Heart left ventricle (tissue), 13 donors: Measurements from ENCODE around the gene OSTM1.

ENCODE experiments used
- CTCF ChIP-seq, 12 donors: fragments of 200-600 bp; sonication (generic) in 4 of 12; IDR thresholded peaks; one replicate each; pipeline versions ENCODE4 v1.5.0 to v1.8.0; 2018 to 2022; ENCODE audit warnings: antibody characterized with exemption in 12 of 12, mild to moderate bottlenecking in 5 of 12
- POLR2A ChIP-seq, 2 donors: fragments of 450-650 bp; IDR thresholded peaks; one replicate each; pipeline ENCODE4 v1.6.1; 2017; ENCODE audit warnings: antibody characterized with exemption in 2 of 2, mild to moderate bottlenecking in 2 of 2, moderate library complexity in 2 of 2
- donor health status: ischemic (EF 13 %, LVEDD 7.1; RV severe dilation, severe dysfunction).
- donor health status: DM: no; HTN: yes; CAD: no.
- donor health status: DM: no; HTN: no; CAD: no.
- donor health status: ischemic (EF 25% LVEDD 6.9; RV normal size, moderate dysfunction).
- donor health status: ischemic (EF 25% LVEDD 5.7; RV mildly dilated, moderate dysfunction).
- donor health status: ischemic (EF 35%, LVEDD 5.7; RV mildly dilated, moderate dysfunction).
- donor health status: nonischemic (EF 11% LVEDD 7.7; RV severe dilation, severe dysfunction).
- donor health status: DM: yes; HTN: yes; CAD: no.
- donor health status: PGD.
- donor health status: ischemic (EF 29% LVEDD 5.4; RV normal size, mild dysfunction).
- donor health status: nonischemic (EF 23%, LVEDD 6.1; RV moderate dilation, normal function).

- TF ChIP-seq POLR2A (IDR thresholded peaks at IDR 0.05) (no peak), CTCF (IDR thresholded peaks at IDR 0.05) (no peak)
Measured at GRCh38 chr6:108123481-108123929, 49.0 kb upstream of the OSTM1 start.
